Esophagus muscularis mucosa (tissue), 4 donors: ENCODE data around the gene NCAM1. TPM values are rescaled to one million over a fixed set of nuclear protein-coding genes. Genes with fewer than 3 reads are reported as not detected.
"Not testable (repeated sequence)": the region's sequence is repeated elsewhere in the genome, so short reads cannot be mapped to it uniquely, and the experiment has no call there.

Source experiments
- DNase-seq: peaks from one replicate; pipeline ENCODE4 v3.0.0-alpha.2; 2017; ENCODE audit errors: extremely low spot score
- H3K27ac ChIP-seq, 4 donors: fragments of 200-600 bp; sonication (generic); replicated peaks in 1 of 4; 1 replicate in 3 of 4; 2 replicates in 1 of 4; pipeline ENCODE4 v1.5.1; 2016 to 2019; ENCODE audit warnings: mild to moderate bottlenecking in 1 of 4
- H3K27me3 ChIP-seq, 4 donors: fragments of 200-600 bp; sonication (generic); one replicate each; pipeline versions ENCODE4 v1.5.1 to v1.6.0; 2016 to 2019
- H3K36me3 ChIP-seq, 4 donors: fragments of 200-600 bp; sonication (generic); one replicate each; pipeline ENCODE4 v1.5.1; 2016 to 2019
- H3K4me1 ChIP-seq, 4 donors: fragments of 200-600 bp; sonication (generic); one replicate each; pipeline ENCODE4 v1.5.1; 2016 to 2019
- H3K4me3 ChIP-seq, 4 donors: fragments of 200-600 bp; sonication (generic); 1 replicate in 2 of 4; 2 replicates in 2 of 4; pipeline ENCODE4 v1.5.1; 2016 to 2019; ENCODE audit warnings: mild to moderate bottlenecking in 4 of 4, moderate library complexity in 1 of 4
- H3K9me3 ChIP-seq, 4 donors: fragments of 200-600 bp; sonication (generic); 1 replicate in 3 of 4; 2 replicates in 1 of 4; pipeline ENCODE4 v1.5.1; 2016 to 2019
- EP300 ChIP-seq: sonication (generic); formaldehyde crosslinking; IDR thresholded peaks from one replicate; pipeline ENCODE4 v1.6.1; 2017; ENCODE audit warnings: antibody characterized with exemption
- POLR2A ChIP-seq: fragments of 450-650 bp; IDR thresholded peaks from one replicate; pipeline ENCODE4 v1.6.1; 2017; ENCODE audit warnings: antibody characterized with exemption, moderate library complexity, mild to moderate bottlenecking, low read depth
- POLR2AphosphoS5 ChIP-seq, 2 donors: sonication (generic); formaldehyde crosslinking; IDR thresholded peaks; one replicate each; pipeline ENCODE4 v1.6.1; 2017; ENCODE audit warnings: antibody characterized with exemption in 2 of 2
- WGBS: methylation state at CpG from one replicate; pipeline ENCODE4 v1.1.5; 2018; 5-methylcytosine and 5-hydroxymethylcytosine counted together
- intact Hi-C: fragments of 100-400 bp; cut with DNase I; formaldehyde crosslinking; loops from one replicate; pipeline ENCODE4 v1.15.1; 2023
- total RNA-seq, 4 donors: library from RNA; depleted of rRNA; stranded (reverse); fragments of >200 nt; gene quantifications; one replicate each; pipeline versions ENCODE4 v1.1.0 to v1.2.1, GENCODE V29; 2016
- TF ChIP-seq, protein P1 (sequence below), 3 experiments: fragments of 200-600 bp in 2 of 3; fragments of 450-650 bp in 1 of 3; sonication (generic) in 2 of 3; IDR thresholded peaks; one replicate each; pipeline ENCODE4 v1.5.1; 2017 to 2019; ENCODE audit warnings: antibody characterized with exemption in 3 of 3, mild to moderate bottlenecking in 2 of 3, moderate library complexity in 1 of 3

Gene NCAM1
- total RNA-seq, 4 donors from 2014 or later: 83.5 to 161 (median 95.2) TPM

GRCh38 chr11:113289431-113290187 is 328.4 kb downstream of the NCAM1 start:
- no peak overlapping the region for H3K4me3 ChIP-seq
- intact Hi-C loops: loop anchor here (2.0 to 10.0 kb wide), 3 partner anchors 701 to 1075 kb away; no protein-coding TSS in a partner anchor
- H3K9me3 ChIP-seq: no peaks in the 10 kb centered on the region
- no peaks in the 10 kb centered on the region for H3K36me3 ChIP-seq
- DNase-seq: no peak
- no peak for TF ChIP-seq EP300
- TF ChIP-seq, protein P1, sequence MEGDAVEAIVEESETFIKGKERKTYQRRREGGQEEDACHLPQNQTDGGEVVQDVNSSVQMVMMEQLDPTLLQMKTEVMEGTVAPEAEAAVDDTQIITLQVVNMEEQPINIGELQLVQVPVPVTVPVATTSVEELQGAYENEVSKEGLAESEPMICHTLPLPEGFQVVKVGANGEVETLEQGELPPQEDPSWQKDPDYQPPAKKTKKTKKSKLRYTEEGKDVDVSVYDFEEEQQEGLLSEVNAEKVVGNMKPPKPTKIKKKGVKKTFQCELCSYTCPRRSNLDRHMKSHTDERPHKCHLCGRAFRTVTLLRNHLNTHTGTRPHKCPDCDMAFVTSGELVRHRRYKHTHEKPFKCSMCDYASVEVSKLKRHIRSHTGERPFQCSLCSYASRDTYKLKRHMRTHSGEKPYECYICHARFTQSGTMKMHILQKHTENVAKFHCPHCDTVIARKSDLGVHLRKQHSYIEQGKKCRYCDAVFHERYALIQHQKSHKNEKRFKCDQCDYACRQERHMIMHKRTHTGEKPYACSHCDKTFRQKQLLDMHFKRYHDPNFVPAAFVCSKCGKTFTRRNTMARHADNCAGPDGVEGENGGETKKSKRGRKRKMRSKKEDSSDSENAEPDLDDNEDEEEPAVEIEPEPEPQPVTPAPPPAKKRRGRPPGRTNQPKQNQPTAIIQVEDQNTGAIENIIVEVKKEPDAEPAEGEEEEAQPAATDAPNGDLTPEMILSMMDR (IDR thresholded peaks at IDR 0.05): peak; percentile 85 to 95 (median 88)
- H3K27ac ChIP-seq: no peak overlapping the region
- H3K27me3 ChIP-seq: peaks cover 0 to 13% (median 0%) of the 10 kb centered on the region in 4 donors
- peaks cover 0 to 8% (median 0%) of the 10 kb centered on the region in 4 donors for H3K4me1 ChIP-seq
- 41% methylated on average over 5 of the region's 10 CpGs for WGBS

- 85% methylated on average over 5 of the region's 5 CpGs for WGBS
- no peak for DNase-seq
- TF ChIP-seq EP300: no peak
- TF ChIP-seq POLR2AphosphoS5 (IDR thresholded peaks at IDR 0.05): no peak
- TF ChIP-seq, protein P1 (IDR thresholded peaks at IDR 0.05): no peak
- TF ChIP-seq POLR2A: no peak
- intact Hi-C loops: loop anchor here (10.0 kb wide), 1 partner anchor 1079 kb away; no protein-coding TSS in a partner anchor
- H3K27me3 ChIP-seq: peaks cover 0 to 13% (median 0%) of the 10 kb centered on the region in 4 donors
- H3K9me3 ChIP-seq: no peaks in the 10 kb centered on the region
- no peak overlapping the region for H3K4me3 ChIP-seq
- H3K4me1 ChIP-seq: peaks cover 0 to 4% (median 0%) of the 10 kb centered on the region in 4 donors
- H3K36me3 ChIP-seq: no peaks in the 10 kb centered on the region
- no peak overlapping the region for H3K27ac ChIP-seq
Measured at GRCh38 chr11:113293936-113294335, 332.7 kb downstream of the NCAM1 start.

GRCh38 chr11:113295993-113296392 is 334.8 kb downstream of the NCAM1 start:
- no peak overlapping the region for H3K4me3 ChIP-seq
- 88% methylated on average over 7 of the region's 7 CpGs for WGBS
- TF ChIP-seq POLR2A: no peak
- TF ChIP-seq EP300: no peak
- no peak for TF ChIP-seq POLR2AphosphoS5 (IDR thresholded peaks at IDR 0.05)
- TF ChIP-seq, protein P1 (IDR thresholded peaks at IDR 0.05): no peak
- H3K4me1 ChIP-seq: no peaks in the 10 kb centered on the region
- H3K27me3 ChIP-seq: peaks cover 0 to 13% (median 0%) of the 10 kb centered on the region in 4 donors
- no peak for DNase-seq
- no peaks in the 10 kb centered on the region for H3K9me3 ChIP-seq
- H3K36me3 ChIP-seq: no peaks in the 10 kb centered on the region
- no peak overlapping the region for H3K27ac ChIP-seq
- intact Hi-C loops: loop anchor here (10.0 kb wide), 1 partner anchor 1081 kb away; no protein-coding TSS in a partner anchor

- intact Hi-C loops: loop anchor here (10.0 kb wide), 1 partner anchor 1082 kb away; no protein-coding TSS in a partner anchor
- 100% methylated on average over 1 of the region's 2 CpGs for WGBS
- Histone ChIP-seq H3K27me3 (peaks cover 0 to 13% (median 0%) of the 10 kb centered on the region in 4 donors), H3K36me3 (no peaks in the 10 kb centered on the region), H3K4me3 (no peak overlapping the region), H3K4me1 (no peaks in the 10 kb centered on the region), H3K27ac (no peak overlapping the region), H3K9me3 (no peaks in the 10 kb centered on the region)
- TF ChIP-seq EP300 (no peak), POLR2A (no peak), POLR2AphosphoS5 (IDR thresholded peaks at IDR 0.05) (no peak)
- TF ChIP-seq, protein P1 (IDR thresholded peaks at IDR 0.05): no peak
- DNase-seq: peak; percentile 39
Measured at GRCh38 chr11:113296447-113297205, 335.4 kb downstream of the NCAM1 start.

GRCh38 chr11:113298496-113298895 is 337.3 kb downstream of the NCAM1 start:
- H3K9me3 ChIP-seq, H3K27me3 ChIP-seq, DNase-seq, H3K4me3 ChIP-seq, H3K4me1 ChIP-seq, H3K27ac ChIP-seq, H3K36me3 ChIP-seq: not testable (repeated sequence)
- 90% methylated on average over 3 of the region's 3 CpGs for WGBS
- intact Hi-C loops: loop anchor here (10.0 kb wide), 1 partner anchor 1084 kb away; no protein-coding TSS in a partner anchor
